Activated CD8-positive, alpha-beta T cell treated with anti-CD3 and anti-CD28 coated beads, Interleukin-2, amount 10 ng/mL, durations not matched to agents 7 days and 5 days (primary cell): ENCODE data around the gene TMEM235. TPM values are rescaled to one million over a fixed set of nuclear protein-coding genes. Genes with fewer than 3 reads are reported as not detected.
A peak's percentile ranks its signal among the peaks of the same experiment; 100 is the strongest.

Experiments used
- ATAC-seq: fragments of 150-1000 bp; cut with Tn5 transposase; one replicate; pipeline ENCODE4 v1.10.0; 2021; ENCODE audit warnings: moderate library complexity
- CTCF ChIA-PET: fragments of 350-600 bp; sonication (Branson Sonifier 250); formaldehyde crosslinking; loops from one replicate; lab custom pipeline; 2021; ENCODE audit warnings: antibody characterized with exemption; lab: Charles Lee
- POLR2A ChIA-PET: fragments of 350-600 bp; sonication (Branson Sonifier 250); formaldehyde crosslinking; loops from one replicate; lab custom pipeline; 2021; ENCODE audit warnings: antibody characterized with exemption; lab: Charles Lee
- DNase-seq: peaks from one replicate; pipeline ENCODE4 v3.0.0-alpha.2; 2020
- H3K27ac Mint-ChIP-seq: one replicate; pipeline ENCODE4 v1.8.0; 2021; ENCODE audit warnings: mild to moderate bottlenecking, mixed read lengths
- H3K27me3 Mint-ChIP-seq: one replicate; pipeline ENCODE4 v1.8.0; 2021; ENCODE audit warnings: low read depth, mixed read lengths
- H3K36me3 Mint-ChIP-seq: one replicate; pipeline ENCODE4 v1.8.0; 2021; ENCODE audit warnings: low read depth, mixed read lengths
- H3K4me1 Mint-ChIP-seq: one replicate; pipeline ENCODE4 v1.8.0; 2021; ENCODE audit warnings: low read depth, mixed read lengths
- H3K4me3 Mint-ChIP-seq: one replicate; pipeline ENCODE4 v1.8.0; 2021; ENCODE audit warnings: mild to moderate bottlenecking, mixed read lengths
- H3K9me3 Mint-ChIP-seq: one replicate; pipeline ENCODE4 v1.8.0; 2022; ENCODE audit warnings: mixed read lengths; ENCODE audit not compliant: insufficient read depth
- total RNA-seq, 2 experiments: library from RNA; stranded (reverse); gene quantifications; one replicate each; pipeline ENCODE4 v1.2.3, GENCODE V29; 2021

TMEM235 gene
- total RNA-seq, 2 experiments from 2014 or later, result not detected

DNA sequence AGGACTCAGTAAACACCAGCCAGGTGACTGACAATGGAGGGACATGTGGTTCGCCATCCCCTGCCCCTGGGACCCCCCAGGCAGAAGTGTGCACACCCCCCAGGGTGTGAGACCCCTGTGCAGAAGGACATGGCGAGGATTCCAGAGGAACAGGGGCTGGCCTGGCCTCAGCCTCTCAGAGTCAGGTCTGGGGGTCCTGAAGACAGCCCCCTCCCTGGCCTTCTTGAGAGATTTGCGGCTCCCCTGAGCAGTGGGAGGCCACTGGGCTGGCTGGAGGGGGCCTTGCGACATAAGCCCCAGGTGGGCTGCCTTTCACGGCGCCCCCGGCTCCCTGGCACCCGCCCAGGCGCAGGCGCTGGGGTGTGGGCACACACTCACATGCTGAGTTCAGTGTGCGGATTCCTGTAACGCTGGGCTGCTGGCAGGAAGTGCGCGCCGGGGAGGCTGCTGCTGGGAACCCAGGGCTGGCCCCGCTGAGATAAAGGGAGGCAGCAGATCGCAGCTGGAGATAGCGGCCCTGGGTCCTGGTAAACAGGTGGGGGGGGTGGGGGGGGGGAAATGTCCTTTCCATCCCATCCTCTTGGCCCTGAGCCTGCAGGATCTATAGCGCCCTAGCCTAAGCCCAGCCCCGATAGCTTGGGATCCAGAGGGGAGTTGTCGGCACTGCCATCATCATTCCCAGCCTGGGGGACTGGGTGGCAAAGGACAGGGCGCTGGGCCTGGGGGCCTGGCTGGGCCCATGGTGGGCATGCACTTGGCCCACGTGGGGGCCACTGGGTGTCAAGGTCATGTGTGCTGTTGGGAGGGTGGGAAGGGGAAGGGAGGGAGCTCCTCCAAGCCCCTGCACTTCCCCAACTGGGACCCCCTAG is 27.1 kb downstream of the TMEM235 start:
- peaks cover 30% of the 10 kb centered on the region for H3K4me1 Mint-ChIP-seq
- H3K27me3 Mint-ChIP-seq, result peaks cover 4% of the 10 kb centered on the region
- no peaks in the 10 kb centered on the region for H3K36me3 Mint-ChIP-seq
- ATAC-seq (peak; percentile 56), DNase-seq (peak; percentile 73)
- ChIA-PET CTCF (interaction anchor here (0.8 kb wide), 1 partner anchor 9 kb away, joined by 4 read pairs; no protein-coding TSS in a partner anchor), POLR2A (interaction anchor here (0.6 kb wide), 1 partner anchor 152 kb away, joined by 5 read pairs; no protein-coding TSS in a partner anchor)
- peak overlapping the region; percentile 34 for H3K4me3 Mint-ChIP-seq
- peak overlapping the region; percentile 61 for H3K27ac Mint-ChIP-seq
- H3K9me3 Mint-ChIP-seq, result no peaks in the 10 kb centered on the region

DNA sequence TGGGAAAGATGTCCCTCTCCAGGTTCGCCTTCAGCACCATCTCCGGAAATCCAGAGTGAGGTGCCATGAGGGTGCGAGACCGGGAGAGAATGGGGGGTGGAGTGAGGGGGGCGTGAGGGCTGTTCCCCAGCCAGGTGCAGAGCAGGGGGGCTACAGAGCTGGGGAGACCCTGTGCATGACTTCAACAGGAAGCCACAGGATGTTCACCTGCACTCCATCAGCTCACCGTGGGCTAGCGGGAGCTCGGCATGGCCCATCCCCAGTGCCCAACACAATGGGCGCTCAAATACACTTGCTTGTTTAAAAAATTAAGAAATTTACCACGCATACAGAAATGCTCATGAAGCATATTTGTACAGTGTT is 27.7 kb downstream of the TMEM235 start:
- CTCF ChIA-PET, result interaction anchor here (0.8 kb wide), 1 partner anchor 9 kb away, joined by 4 read pairs; no protein-coding TSS in a partner anchor
- Mint-ChIP-seq H3K4me3 (no peak overlapping the region), H3K27me3 (peaks cover 4% of the 10 kb centered on the region), H3K9me3 (no peaks in the 10 kb centered on the region), H3K27ac (no peak overlapping the region), H3K4me1 (peaks cover 27% of the 10 kb centered on the region), H3K36me3 (no peaks in the 10 kb centered on the region)
- ATAC-seq, result no peak
- DNase-seq, result no peak
- POLR2A ChIA-PET, result no interaction called here

DNA sequence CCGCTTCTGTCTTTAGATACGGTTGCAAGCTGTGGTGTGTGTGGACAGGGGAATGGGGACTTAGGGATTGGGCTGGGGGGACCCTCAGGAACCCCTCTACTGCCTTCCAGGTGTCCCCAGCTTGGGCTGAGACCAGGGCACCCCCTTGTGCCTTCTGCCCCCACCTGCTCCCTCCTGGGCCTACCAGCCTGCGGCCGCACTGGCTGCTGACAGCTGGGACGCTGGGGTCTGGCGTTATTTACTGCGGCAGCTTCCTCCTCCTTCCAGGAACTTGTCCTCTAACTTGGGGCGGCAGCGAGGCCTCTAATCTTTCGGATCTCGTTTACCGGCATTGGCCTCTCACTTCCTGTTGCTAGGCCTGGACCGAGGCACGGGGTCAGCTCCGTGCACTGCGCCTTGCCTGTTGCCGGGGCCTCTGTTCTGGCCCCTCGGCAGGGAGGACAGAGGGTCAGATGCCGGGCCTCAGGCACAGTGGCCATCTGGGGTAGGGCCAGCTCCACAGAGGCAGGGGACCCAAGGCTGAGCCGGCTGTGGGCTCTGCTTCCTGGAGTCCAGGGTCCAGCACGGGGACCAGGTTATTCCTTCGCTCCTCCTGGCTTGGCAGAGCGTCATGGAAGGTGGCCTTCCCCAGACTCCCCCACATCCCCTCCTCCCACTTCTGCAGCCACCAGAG is 31.8 kb downstream of the TMEM235 start:
- Mint-ChIP-seq H3K4me1 (peaks cover 17% of the 10 kb centered on the region), H3K36me3 (no peaks in the 10 kb centered on the region), H3K4me3 (no peak overlapping the region), H3K27ac (peak overlapping the region; percentile 43), H3K9me3 (no peaks in the 10 kb centered on the region), H3K27me3 (no peaks in the 10 kb centered on the region)
- ATAC-seq, result peak; percentile 16
- ChIA-PET CTCF (interaction anchor here (1.4 to 1.9 kb wide), 2 partner anchors 12 to 159 kb away, joined by 4 to 8 read pairs; no protein-coding TSS in a partner anchor), POLR2A (interaction anchor here (0.7 kb wide), 1 partner anchor 10 kb away, joined by 4 read pairs; no protein-coding TSS in a partner anchor)
- DNase-seq, result peak; percentile 37

- ATAC-seq, result no peak
- POLR2A ChIA-PET, result no interaction called here
- Mint-ChIP-seq H3K27ac (no peak overlapping the region), H3K4me3 (no peak overlapping the region), H3K9me3 (no peaks in the 10 kb centered on the region), H3K4me1 (peaks cover 14% of the 10 kb centered on the region), H3K36me3 (no peaks in the 10 kb centered on the region), H3K27me3 (no peaks in the 10 kb centered on the region)
- no peak for DNase-seq
- CTCF ChIA-PET, result interaction anchor here (1.0 to 1.9 kb wide), 2 partner anchors 12 to 14 kb away, joined by 3 to 8 read pairs; no protein-coding TSS in a partner anchor
Observed at GRCh38 chr17:78263736-78264340, 32.4 kb downstream of the TMEM235 start.

- DNase-seq (no peak), ATAC-seq (no peak)
- POLR2A ChIA-PET, result no interaction called here
- Mint-ChIP-seq H3K4me1 (peaks cover 14% of the 10 kb centered on the region), H3K27me3 (no peaks in the 10 kb centered on the region), H3K27ac (no peak overlapping the region), H3K36me3 (no peaks in the 10 kb centered on the region), H3K9me3 (no peaks in the 10 kb centered on the region), H3K4me3 (no peak overlapping the region)
- CTCF ChIA-PET, result interaction anchor here (1.0 kb wide), 1 partner anchor 14 kb away, joined by 3 read pairs; no protein-coding TSS in a partner anchor
Observed at GRCh38 chr17:78264590-78264989, 33.2 kb downstream of the TMEM235 start.

- no peaks in the 10 kb centered on the region for H3K36me3 Mint-ChIP-seq
- ChIA-PET POLR2A (no interaction called here), CTCF (interaction anchor here (1.0 kb wide), 1 partner anchor 15 kb away, joined by 3 read pairs; no protein-coding TSS in a partner anchor)
- H3K27ac Mint-ChIP-seq, result no peak overlapping the region
- H3K9me3 Mint-ChIP-seq, result no peaks in the 10 kb centered on the region
- DNase-seq (no peak), ATAC-seq (no peak)
- H3K4me1 Mint-ChIP-seq, result peaks cover 14% of the 10 kb centered on the region
- no peaks in the 10 kb centered on the region for H3K27me3 Mint-ChIP-seq
- H3K4me3 Mint-ChIP-seq, result no peak overlapping the region
Observed at GRCh38 chr17:78265121-78265520, 33.7 kb downstream of the TMEM235 start.

DNA sequence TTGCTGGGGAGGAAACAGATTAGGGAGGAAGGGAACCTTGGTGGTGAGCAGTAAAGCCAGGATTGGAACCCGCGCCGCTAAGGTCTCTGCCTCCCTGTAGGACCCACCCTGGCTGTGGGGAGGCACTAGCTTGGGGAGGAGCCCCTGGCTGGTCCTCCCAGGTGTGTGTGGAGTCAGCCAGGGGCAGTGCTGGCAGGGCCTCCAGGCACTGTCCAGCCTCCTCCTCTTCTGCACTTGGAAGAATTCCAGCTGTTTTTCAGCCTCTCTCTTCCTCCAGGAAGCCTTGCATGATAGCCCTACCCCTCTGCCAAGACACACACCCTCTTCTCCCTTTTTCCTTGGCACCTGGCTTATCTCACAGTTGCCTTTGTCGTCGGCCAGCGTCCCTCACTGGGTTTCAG is 34.8 kb downstream of the TMEM235 start:
- Mint-ChIP-seq H3K27ac (no peak overlapping the region), H3K4me1 (peaks cover 14% of the 10 kb centered on the region), H3K36me3 (no peaks in the 10 kb centered on the region), H3K27me3 (peaks cover 2% of the 10 kb centered on the region), H3K9me3 (no peaks in the 10 kb centered on the region), H3K4me3 (no peak overlapping the region)
- ChIA-PET CTCF (interaction anchor here (1.7 kb wide), 1 partner anchor 10 kb away, joined by 3 read pairs; no protein-coding TSS in a partner anchor), POLR2A (no interaction called here)
- DNase-seq, result no peak
- no peak for ATAC-seq

DNA sequence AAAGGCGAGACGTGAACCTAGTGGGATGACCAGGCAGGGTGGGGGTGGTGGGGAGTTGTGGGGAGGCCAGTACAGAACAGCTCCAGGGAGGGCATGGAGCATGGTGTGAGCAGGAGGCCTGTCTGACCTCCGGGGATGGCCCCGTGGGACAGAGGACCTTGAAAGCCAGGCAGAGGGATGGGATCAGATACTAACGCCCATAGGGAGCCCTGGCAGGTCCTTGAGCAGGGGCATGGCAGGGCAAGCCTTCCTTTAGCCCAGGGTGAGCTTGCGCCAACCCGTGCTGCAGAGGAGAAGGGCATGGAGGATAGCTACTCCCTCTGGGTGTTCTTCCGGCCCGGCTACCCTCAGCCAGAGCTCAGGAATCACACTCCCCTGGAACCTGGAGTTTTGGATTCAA is 35.3 kb downstream of the TMEM235 start:
- no peak for ATAC-seq
- CTCF ChIA-PET, result interaction anchor here (1.7 kb wide), 1 partner anchor 11 kb away, joined by 3 read pairs; no protein-coding TSS in a partner anchor

GRCh38 chr17:78267253-78268073 is 36.0 kb downstream of the TMEM235 start:
- Mint-ChIP-seq H3K27ac (no peak overlapping the region), H3K4me3 (no peak overlapping the region), H3K27me3 (peaks cover 11% of the 10 kb centered on the region), H3K4me1 (peaks cover 17% of the 10 kb centered on the region), H3K36me3 (no peaks in the 10 kb centered on the region), H3K9me3 (no peaks in the 10 kb centered on the region)
- ATAC-seq (no peak), DNase-seq (no peak)
- ChIA-PET POLR2A (no interaction called here), CTCF (interaction anchor here (1.7 kb wide), 1 partner anchor 12 kb away, joined by 3 read pairs; no protein-coding TSS in a partner anchor)

More for the DNA sequence above, 35.3 kb downstream of the TMEM235 start:
- no peaks in the 10 kb centered on the region for H3K36me3 Mint-ChIP-seq
- no peak overlapping the region for H3K27ac Mint-ChIP-seq
- DNase-seq, result no peak
- H3K4me1 Mint-ChIP-seq, result peaks cover 16% of the 10 kb centered on the region
- no peak overlapping the region for H3K4me3 Mint-ChIP-seq
- POLR2A ChIA-PET, result no interaction called here
- peaks cover 5% of the 10 kb centered on the region for H3K27me3 Mint-ChIP-seq
- no peaks in the 10 kb centered on the region for H3K9me3 Mint-ChIP-seq

DNA sequence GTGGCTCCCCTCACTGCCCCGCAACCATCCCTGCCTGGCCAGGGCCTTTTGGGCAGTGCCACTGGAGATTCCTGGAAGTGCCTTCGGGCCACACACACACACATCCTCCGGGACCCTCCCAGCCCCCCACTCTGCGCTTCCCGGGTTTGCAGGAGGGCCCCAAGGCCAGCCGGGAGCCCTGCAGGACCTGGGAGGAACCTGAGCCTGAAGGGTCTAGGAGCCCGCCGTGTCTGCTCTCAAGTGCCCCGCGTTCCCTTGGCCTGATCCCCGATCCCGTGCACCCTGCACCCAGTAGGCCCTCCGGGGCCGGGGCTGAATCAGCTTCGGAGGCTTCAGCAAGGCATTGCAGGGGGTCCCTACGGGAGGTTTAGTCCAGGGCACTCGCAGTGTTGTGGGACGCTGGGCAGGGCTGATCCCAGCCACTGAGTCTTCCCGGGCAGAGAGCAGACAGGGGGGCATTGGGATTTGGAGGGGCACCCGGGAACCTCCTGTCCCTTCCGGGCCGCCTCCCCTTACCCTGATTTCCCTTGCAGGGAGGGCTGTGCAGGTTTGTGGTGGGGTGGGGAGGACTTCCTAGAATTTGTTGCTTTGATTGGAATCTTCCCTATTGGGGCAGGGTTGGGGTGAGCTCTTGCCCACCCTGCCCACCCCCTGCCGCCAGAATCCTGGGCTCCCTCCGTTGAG is 36.9 kb downstream of the TMEM235 start:
- DNase-seq (no peak), ATAC-seq (no peak)
- H3K9me3 Mint-ChIP-seq, result no peaks in the 10 kb centered on the region
- CTCF ChIA-PET, result interaction anchor here (1.1 to 1.9 kb wide), 2 partner anchors 18 to 183 kb away, joined by 3 to 8 read pairs; no protein-coding TSS in a partner anchor
- peaks cover 10% of the 10 kb centered on the region for H3K4me1 Mint-ChIP-seq
- peaks cover 11% of the 10 kb centered on the region for H3K27me3 Mint-ChIP-seq
- H3K36me3 Mint-ChIP-seq, result no peaks in the 10 kb centered on the region
- no peak overlapping the region for H3K4me3 Mint-ChIP-seq
- no peak overlapping the region for H3K27ac Mint-ChIP-seq
- POLR2A ChIA-PET, result no interaction called here
